Activated T-helper 17 cell treated with anti-CD3 and anti-CD28 coated beads, Interleukin-2, amount 50 U/mL, for 72 hours (primary cell): ENCODE measurements around the gene CLDN2. TPM values are rescaled to one million over a fixed set of nuclear protein-coding genes. Genes with fewer than 3 reads are reported as not detected.

Experiments used
- ATAC-seq: fragments of 150-1000 bp; cut with Tn5 transposase; replicated peaks from 2 replicates; pipeline ENCODE4 v1.10.0; 2021; ENCODE audit warnings: mild to moderate bottlenecking, moderate library complexity
- H3K27ac Mint-ChIP-seq: one replicate; pipeline ENCODE4 v1.8.0; 2022; ENCODE audit warnings: mixed read lengths
- H3K27me3 Mint-ChIP-seq: one replicate; pipeline ENCODE4 v1.8.0; 2022; ENCODE audit warnings: mixed read lengths
- H3K36me3 Mint-ChIP-seq: one replicate; pipeline ENCODE4 v1.8.0; 2022; ENCODE audit warnings: low read depth, mild to moderate bottlenecking, mixed read lengths
- H3K4me1 Mint-ChIP-seq: one replicate; pipeline ENCODE4 v1.8.0; 2022; ENCODE audit warnings: mixed read lengths
- H3K4me3 Mint-ChIP-seq: one replicate; pipeline ENCODE4 v1.8.0; 2022; ENCODE audit warnings: mild to moderate bottlenecking, mixed read lengths
- H3K9me3 Mint-ChIP-seq: one replicate; pipeline ENCODE4 v1.8.0; 2022; ENCODE audit warnings: mixed read lengths
- total RNA-seq, 2 donors: library from RNA; stranded (reverse); gene quantifications; one replicate each; pipeline ENCODE4 v1.2.3, GENCODE V29; 2022

CLDN2 gene
- total RNA-seq, 2 donors from 2014 or later, result not detected

DNA sequence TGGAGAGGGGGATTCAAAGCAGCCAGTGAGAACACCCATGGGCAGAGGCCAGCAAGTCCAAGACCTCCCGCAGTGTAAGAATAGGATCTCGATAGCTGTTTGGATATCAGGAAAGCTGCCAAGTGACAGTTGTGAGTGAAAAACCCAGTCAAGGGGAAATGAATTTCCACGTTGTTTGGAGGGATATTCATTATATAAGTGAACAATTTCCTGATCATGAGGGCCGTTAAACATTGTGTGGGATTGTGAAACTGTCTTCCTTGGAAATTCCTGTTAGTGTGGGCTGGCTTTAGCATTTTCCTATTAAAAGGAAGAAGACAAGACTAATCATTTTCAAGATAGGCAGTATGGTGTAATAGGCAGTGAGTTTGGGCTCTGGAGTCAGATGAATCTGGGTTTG lies 15.0 kb downstream of the CLDN2 start:
- Mint-ChIP-seq H3K9me3 (no peaks in the 10 kb centered on the region), H3K4me3 (no peak overlapping the region), H3K36me3 (no peaks in the 10 kb centered on the region), H3K4me1 (no peaks in the 10 kb centered on the region), H3K27me3 (no peaks in the 10 kb centered on the region), H3K27ac (no peak overlapping the region)
- ATAC-seq, result no peak

DNA sequence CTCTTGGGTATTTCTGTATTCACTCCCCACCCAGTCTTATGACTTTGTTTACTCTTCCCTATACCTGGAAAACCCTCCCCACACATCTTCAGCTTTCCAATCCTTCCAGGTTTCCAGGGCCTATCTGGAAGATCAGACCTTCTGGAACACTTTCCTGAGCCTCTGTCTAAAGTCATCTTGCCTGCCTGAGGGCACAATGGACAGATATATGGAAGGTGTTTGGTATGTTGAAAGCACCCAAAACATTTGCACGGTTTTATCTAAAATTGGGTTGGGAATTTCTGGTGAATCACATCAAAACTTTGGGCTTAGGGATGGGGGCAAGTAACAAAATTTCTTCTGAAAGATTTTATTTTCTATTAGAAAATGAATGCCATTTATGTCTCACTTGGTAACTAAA lies 16.0 kb downstream of the CLDN2 start:
- H3K9me3 Mint-ChIP-seq, result no peaks in the 10 kb centered on the region
- ATAC-seq, result no peak
- H3K27me3 Mint-ChIP-seq, result no peaks in the 10 kb centered on the region
- no peaks in the 10 kb centered on the region for H3K4me1 Mint-ChIP-seq
- H3K4me3 Mint-ChIP-seq, result no peak overlapping the region
- peaks cover 5% of the 10 kb centered on the region for H3K36me3 Mint-ChIP-seq
- H3K27ac Mint-ChIP-seq, result no peak overlapping the region

DNA sequence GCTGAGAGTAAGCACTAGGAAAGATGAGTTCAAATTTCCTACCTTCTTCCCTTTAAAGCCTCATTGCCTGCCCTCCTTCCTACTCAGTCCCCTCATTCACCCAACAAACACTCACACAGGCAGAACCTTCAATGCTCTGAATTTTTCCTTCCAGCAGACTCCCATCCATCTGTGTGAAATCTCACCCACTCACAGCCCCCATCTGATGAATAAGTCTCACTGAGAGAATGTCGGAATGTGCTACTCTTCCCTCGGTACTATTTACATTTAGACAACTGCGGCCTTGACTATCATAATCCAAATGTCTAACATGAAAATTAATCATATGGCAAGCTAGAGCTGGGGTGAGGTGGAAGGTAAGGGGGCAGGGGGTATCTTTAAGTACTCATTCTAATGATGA lies 19.4 kb downstream of the CLDN2 start:
- Mint-ChIP-seq H3K4me3 (no peak overlapping the region), H3K36me3 (peaks cover 22% of the 10 kb centered on the region), H3K27ac (no peak overlapping the region), H3K9me3 (no peaks in the 10 kb centered on the region), H3K4me1 (no peaks in the 10 kb centered on the region), H3K27me3 (no peaks in the 10 kb centered on the region)
- ATAC-seq, result no peak

DNA sequence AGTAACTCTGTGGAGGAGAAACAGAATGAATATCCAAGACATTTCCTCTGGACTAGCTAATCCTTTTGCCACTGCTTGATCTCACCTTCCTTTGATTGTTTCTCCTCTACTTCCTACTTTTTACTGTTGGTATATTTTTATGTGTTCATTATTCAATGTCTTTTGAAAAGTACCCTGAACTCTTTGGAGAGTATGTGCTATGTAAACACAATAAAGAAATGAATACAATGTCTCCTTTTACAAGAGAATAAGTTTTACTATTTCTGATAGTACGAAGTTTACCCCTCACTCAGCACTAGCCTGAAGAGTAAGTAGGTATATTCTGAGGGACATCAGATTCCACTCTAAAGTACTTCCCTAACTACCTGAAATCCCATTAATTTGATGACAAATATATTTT lies 19.9 kb downstream of the CLDN2 start:
- Mint-ChIP-seq H3K27me3 (no peaks in the 10 kb centered on the region), H3K9me3 (no peaks in the 10 kb centered on the region), H3K4me3 (no peak overlapping the region), H3K27ac (no peak overlapping the region), H3K36me3 (peaks cover 22% of the 10 kb centered on the region), H3K4me1 (no peaks in the 10 kb centered on the region)
- ATAC-seq, result no peak

DNA sequence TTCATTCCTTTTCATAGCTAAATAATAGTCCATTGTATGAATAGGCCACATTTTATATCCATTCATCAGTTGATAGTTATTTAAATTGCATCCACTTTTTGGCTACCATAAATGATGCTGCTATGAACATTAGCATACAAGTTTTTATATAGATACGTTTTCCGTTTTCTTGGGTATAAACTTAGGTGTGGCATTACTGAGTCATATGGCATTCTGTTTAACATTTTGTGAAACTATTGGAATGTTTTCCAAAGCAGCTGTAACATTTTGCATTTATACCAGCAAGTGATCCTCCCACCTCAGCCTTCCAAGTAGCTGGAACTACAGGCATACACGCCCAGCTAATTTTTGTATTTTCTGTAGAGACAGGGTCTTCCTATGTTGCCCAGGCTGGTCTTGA lies 26.3 kb downstream of the CLDN2 start:
- ATAC-seq, result no peak
- H3K36me3 Mint-ChIP-seq, result peaks cover 21% of the 10 kb centered on the region
- no peak overlapping the region for H3K27ac Mint-ChIP-seq
- H3K4me3 Mint-ChIP-seq, result no peak overlapping the region
- no peaks in the 10 kb centered on the region for H3K9me3 Mint-ChIP-seq
- H3K4me1 Mint-ChIP-seq, result no peaks in the 10 kb centered on the region
- H3K27me3 Mint-ChIP-seq, result no peaks in the 10 kb centered on the region

DNA sequence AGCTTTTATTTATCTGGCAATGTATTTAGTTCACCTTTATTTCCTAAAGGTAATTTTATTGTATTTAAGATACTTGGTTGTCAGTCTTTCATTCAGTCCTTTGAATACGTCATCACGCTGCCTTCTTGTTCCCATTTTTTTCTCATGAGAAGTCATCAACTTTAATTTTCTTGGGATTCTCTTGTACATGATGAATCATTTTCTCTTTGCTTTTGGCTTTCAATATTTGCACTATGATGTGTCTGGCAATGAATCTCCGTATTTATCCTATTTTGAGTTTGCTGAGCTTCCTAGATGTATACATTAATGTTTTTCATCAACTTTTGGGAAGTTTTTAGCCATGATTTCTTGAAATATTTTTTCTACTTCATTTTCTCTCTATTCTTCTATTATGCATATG lies 28.4 kb downstream of the CLDN2 start:
- Mint-ChIP-seq H3K36me3 (peaks cover 6% of the 10 kb centered on the region), H3K9me3 (no peaks in the 10 kb centered on the region), H3K4me1 (no peaks in the 10 kb centered on the region), H3K27me3 (no peaks in the 10 kb centered on the region), H3K4me3 (no peak overlapping the region), H3K27ac (no peak overlapping the region)
- ATAC-seq, result no peak

DNA sequence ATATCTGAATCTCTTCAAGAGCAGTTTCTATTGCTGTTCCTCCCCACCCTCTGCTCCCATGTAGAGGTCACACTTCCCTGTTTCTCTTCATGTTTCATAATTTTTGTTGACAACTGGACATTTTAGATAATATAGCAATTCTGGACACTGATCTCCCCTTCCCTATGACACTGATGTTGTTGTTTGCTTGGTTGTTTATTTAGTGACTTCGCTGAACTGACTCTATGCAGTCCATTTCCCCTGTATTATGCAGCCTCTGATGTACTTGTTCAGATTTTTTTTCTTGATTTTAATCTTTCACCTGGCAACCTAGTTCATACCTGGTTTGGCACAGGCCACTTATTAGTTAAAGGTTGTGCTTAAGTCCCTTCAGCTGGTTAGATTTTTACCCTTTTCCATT lies 29.2 kb downstream of the CLDN2 start:
- no peak overlapping the region for H3K4me3 Mint-ChIP-seq
- H3K36me3 Mint-ChIP-seq, result peaks cover 6% of the 10 kb centered on the region
- no peaks in the 10 kb centered on the region for H3K4me1 Mint-ChIP-seq
- H3K27me3 Mint-ChIP-seq, result no peaks in the 10 kb centered on the region
- no peaks in the 10 kb centered on the region for H3K9me3 Mint-ChIP-seq
- ATAC-seq, result no peak
- H3K27ac Mint-ChIP-seq, result no peak overlapping the region

DNA sequence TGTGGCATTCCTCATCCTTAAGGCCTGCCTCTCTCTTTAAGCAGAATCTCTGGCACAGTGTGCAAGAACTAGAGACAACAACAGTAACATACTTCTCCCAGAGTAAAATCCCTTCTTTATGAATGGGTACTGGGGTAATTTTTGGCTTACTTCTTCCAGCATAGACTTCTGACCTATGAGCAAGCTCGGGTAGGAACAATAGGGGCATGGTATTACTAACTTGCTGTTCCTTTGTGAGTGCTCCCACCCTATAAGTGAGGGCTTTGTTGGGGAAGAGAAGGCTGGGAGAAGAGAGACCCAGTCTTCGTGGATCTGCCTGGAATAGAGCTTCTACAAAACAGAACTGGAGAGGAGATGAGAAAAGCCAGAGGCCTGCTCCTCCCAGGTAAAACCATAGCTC lies 30.2 kb downstream of the CLDN2 start:
- Mint-ChIP-seq H3K27ac (no peak overlapping the region), H3K4me3 (no peak overlapping the region), H3K4me1 (no peaks in the 10 kb centered on the region), H3K27me3 (no peaks in the 10 kb centered on the region), H3K36me3 (peaks cover 8% of the 10 kb centered on the region), H3K9me3 (no peaks in the 10 kb centered on the region)
- ATAC-seq, result no peak

DNA sequence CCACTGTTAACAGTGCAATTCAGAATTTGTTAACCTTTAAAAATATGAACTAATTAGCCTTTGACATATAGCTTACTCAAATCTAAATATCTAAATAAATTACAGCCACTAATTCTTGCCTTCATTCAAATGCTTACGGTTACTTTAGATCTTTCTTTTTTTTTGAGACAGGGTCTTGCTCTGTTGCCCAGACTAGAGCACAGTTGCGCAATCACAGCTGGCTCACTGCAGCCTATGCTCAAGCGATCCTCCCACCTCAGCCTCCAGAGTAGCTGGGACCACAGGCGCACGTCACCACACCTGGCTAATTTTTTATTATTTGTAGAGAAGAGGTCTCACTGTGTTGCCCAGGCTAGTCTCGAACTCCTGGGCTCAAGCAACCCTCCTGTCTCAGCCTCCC lies 31.0 kb downstream of the CLDN2 start:
- Mint-ChIP-seq H3K9me3 (no peaks in the 10 kb centered on the region), H3K27ac (no peak overlapping the region), H3K4me1 (no peaks in the 10 kb centered on the region), H3K27me3 (no peaks in the 10 kb centered on the region), H3K36me3 (peaks cover 16% of the 10 kb centered on the region), H3K4me3 (no peak overlapping the region)
- no peak for ATAC-seq

DNA sequence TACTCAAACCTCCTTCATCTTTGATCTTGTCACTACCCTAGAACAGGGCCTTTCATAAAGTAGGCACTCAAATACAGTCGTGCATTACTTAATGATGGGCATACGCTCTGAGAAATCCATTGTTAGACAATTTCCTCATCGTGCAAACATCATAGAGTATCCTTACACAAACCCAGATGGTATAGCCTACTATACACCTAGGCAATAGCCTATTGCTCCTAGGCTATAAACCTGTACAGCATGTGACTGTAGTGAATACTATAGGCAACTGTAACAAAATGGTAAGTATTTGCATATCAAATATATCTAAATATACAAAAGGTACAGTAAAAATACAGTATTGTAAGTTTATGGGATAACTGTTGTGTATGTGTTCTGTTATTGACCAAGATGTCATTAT lies 31.9 kb downstream of the CLDN2 start:
- H3K9me3 Mint-ChIP-seq, result no peaks in the 10 kb centered on the region
- H3K4me3 Mint-ChIP-seq, result no peak overlapping the region
- H3K27ac Mint-ChIP-seq, result no peak overlapping the region
- H3K27me3 Mint-ChIP-seq, result no peaks in the 10 kb centered on the region
- ATAC-seq, result no peak
- H3K4me1 Mint-ChIP-seq, result no peaks in the 10 kb centered on the region
- peaks cover 25% of the 10 kb centered on the region for H3K36me3 Mint-ChIP-seq

DNA sequence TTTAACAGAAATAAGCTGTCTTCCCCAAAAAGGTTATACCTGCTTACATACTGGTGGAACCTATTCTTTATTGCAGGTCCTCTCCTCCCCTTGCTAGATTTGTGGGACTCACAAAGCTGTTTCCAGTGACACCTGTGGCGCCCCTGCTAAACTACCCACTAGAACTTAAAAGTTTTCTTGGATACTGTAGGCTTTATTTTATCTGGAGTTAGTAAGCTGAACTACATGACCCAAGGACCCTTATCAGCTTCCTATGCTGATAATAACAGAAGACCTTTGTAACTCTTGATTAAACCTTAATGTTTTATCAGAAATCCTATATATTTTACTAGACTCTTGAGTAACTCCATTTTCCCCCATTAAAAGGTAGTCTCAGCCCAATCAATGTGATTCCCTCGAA lies 32.3 kb downstream of the CLDN2 start:
- Mint-ChIP-seq H3K27me3 (no peaks in the 10 kb centered on the region), H3K36me3 (peaks cover 29% of the 10 kb centered on the region), H3K27ac (no peak overlapping the region), H3K9me3 (no peaks in the 10 kb centered on the region), H3K4me1 (no peaks in the 10 kb centered on the region), H3K4me3 (no peak overlapping the region)
- ATAC-seq, result no peak

DNA sequence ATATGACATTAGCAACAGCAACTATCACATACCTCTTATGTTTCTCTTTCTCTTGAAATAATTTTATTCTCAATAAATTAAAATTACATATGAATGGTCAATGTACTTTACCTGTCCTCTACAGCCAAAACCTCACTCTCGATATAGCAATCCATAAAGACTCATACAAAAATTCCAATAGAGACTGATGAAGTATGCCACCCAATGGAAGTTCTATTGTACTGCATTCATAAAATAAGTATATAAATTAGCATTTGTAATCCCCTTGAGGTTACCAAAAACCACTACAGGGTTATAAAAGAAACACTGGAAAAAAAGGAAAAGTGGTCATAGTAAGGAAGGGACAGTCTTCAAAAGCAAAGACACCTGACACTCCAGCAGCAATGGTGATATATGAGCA lies 32.8 kb downstream of the CLDN2 start:
- no peaks in the 10 kb centered on the region for H3K9me3 Mint-ChIP-seq
- peaks cover 34% of the 10 kb centered on the region for H3K36me3 Mint-ChIP-seq
- no peaks in the 10 kb centered on the region for H3K27me3 Mint-ChIP-seq
- no peaks in the 10 kb centered on the region for H3K4me1 Mint-ChIP-seq
- no peak overlapping the region for H3K4me3 Mint-ChIP-seq
- ATAC-seq, result no peak
- no peak overlapping the region for H3K27ac Mint-ChIP-seq

DNA sequence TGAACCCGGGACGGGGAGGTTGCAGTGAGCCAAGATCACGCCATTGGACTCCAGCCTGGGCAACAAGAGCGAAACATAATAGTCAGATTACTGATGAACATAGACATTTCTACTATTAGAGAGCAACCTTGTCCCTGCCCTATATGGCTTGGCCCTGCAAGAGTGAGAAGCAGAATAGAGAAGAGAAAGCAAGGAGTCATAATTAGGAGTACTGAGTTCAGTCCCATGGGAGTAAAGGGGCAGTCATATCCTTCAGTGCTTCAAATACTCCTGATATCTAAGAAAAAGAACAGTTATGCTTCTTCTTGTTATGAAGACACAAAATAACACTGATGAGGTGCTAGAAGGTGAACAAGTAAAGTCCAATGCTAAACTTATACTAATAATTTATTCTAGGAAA lies 33.8 kb downstream of the CLDN2 start:
- no peak for ATAC-seq
- Mint-ChIP-seq H3K27ac (no peak overlapping the region), H3K27me3 (no peaks in the 10 kb centered on the region), H3K4me3 (no peak overlapping the region), H3K4me1 (no peaks in the 10 kb centered on the region), H3K36me3 (peaks cover 35% of the 10 kb centered on the region), H3K9me3 (no peaks in the 10 kb centered on the region)

DNA sequence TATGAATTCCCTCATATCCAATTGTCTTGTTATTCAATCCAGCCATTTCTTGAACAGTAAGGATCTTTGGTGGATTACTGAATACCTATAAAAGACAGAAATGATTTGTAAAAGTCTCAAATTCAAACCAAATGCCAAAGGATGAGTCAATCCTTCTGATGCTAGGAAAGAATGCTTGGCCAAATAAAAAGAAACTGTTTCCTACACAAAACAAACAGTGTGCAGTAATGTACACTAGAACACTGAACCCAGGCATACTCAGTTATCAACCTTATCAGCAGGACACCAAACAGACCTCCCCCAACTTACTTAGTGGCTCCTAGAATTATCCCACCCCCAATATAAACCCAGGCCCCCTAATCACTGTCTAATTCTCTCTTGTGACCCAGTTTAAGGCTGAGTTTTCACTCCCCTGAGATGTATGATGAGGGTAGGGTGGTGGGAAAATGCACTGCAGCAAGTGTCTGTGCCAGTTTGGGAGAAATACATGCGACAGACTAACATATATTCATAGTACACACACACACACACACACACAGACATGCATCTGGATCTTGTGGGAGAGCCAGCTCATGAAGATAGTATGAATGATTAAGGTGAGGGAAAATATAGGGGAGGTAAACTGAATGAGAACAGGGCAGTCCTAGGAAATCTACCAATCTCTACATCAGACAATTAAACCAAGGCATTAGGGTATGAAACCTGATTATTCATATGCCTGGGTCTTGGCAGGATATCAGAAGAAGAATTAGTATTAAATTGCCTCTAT lies 35.0 kb downstream of the CLDN2 start:
- H3K4me1 Mint-ChIP-seq, result no peaks in the 10 kb centered on the region
- H3K4me3 Mint-ChIP-seq, result no peak overlapping the region
- H3K9me3 Mint-ChIP-seq, result no peaks in the 10 kb centered on the region

DNA sequence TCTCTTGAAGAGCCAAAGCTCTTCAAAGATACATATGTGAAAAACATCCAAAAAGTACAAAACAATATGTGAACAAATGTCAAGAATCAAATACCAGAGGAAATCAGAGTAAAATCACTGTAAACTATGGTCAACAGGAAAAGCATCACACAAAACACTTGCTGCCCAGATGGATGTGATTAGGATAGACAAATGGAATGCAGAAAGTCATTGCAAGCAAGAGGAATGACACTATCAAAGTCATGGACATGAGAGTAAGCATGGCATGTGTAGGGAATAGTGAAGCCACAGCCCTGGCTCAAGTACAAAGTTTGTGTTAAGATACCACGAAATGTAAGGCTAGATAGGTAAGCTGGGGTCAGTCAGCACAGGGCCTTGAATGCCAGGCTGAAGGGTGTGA lies 37.7 kb downstream of the CLDN2 start:
- no peaks in the 10 kb centered on the region for H3K9me3 Mint-ChIP-seq
- peaks cover 37% of the 10 kb centered on the region for H3K36me3 Mint-ChIP-seq
- no peaks in the 10 kb centered on the region for H3K4me1 Mint-ChIP-seq
- no peak overlapping the region for H3K4me3 Mint-ChIP-seq
- ATAC-seq, result no peak
- H3K27me3 Mint-ChIP-seq, result no peaks in the 10 kb centered on the region
- no peak overlapping the region for H3K27ac Mint-ChIP-seq

More for the DNA sequence above, 35.0 kb downstream of the CLDN2 start:
- Mint-ChIP-seq H3K27ac (no peak overlapping the region), H3K36me3 (peaks cover 29% of the 10 kb centered on the region), H3K27me3 (no peaks in the 10 kb centered on the region)
- ATAC-seq, result no peak

DNA sequence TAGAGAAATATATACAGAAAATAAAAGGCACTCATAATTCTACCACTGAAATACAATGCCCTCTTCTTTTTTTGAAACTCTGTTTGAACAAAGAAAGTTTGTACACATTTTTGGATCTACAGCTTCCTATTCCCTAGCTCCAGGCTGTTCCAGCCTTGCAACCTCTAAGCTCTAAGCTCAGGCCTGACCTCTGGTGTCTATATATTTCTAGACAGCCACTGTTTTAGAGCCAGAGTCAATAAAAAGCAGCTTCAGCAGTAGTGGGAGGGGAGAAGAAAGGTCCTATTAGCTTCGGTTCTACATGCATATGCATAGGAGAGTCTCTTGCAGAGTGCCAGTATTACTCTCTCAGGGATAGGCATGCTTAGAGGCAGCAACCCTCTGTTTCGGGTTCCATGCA lies 39.7 kb downstream of the CLDN2 start:
- peaks cover 37% of the 10 kb centered on the region for H3K36me3 Mint-ChIP-seq
- no peak overlapping the region for H3K4me3 Mint-ChIP-seq
- H3K9me3 Mint-ChIP-seq, result no peaks in the 10 kb centered on the region
- ATAC-seq, result no peak
- no peaks in the 10 kb centered on the region for H3K4me1 Mint-ChIP-seq
- no peaks in the 10 kb centered on the region for H3K27me3 Mint-ChIP-seq
- no peak overlapping the region for H3K27ac Mint-ChIP-seq
